Measurements from ENCODE around the gene JAKMIP1.

DNA sequence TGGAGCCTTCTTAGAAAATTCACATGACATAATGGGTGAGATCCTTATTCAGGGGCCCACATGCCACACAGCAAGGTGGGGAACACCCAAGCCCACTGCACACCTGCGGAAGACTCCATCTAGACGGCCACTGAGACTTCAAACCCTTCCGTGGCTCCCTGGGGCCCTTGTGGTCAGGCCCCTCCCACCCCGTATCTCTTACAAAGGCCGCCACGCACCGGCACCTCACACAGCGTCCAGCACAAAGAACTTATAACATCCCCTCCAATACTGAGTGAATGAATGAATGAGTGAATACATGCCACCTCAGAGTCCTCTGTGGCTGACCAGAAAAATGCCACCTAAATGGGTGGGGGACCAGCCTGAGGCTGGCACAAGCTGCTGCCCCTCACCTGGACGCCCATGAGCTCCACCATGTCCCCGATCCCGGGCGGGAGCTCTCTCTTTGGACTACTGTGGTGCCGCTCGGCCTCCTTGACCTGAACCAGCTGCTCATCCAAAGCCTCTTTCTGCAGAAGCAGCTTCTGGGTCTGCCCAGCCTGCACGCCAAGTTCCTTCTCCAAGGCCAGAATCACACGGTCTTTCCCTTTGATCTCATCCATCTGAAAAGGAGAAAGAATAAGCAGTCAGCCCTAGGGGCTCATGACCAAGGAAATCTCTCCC lies 115.2 kb downstream of the JAKMIP1 start:
- no peak for TF ChIP-seq POLR2A (IDR thresholded peaks at IDR 0.05)
- TF ChIP-seq, protein P1, sequence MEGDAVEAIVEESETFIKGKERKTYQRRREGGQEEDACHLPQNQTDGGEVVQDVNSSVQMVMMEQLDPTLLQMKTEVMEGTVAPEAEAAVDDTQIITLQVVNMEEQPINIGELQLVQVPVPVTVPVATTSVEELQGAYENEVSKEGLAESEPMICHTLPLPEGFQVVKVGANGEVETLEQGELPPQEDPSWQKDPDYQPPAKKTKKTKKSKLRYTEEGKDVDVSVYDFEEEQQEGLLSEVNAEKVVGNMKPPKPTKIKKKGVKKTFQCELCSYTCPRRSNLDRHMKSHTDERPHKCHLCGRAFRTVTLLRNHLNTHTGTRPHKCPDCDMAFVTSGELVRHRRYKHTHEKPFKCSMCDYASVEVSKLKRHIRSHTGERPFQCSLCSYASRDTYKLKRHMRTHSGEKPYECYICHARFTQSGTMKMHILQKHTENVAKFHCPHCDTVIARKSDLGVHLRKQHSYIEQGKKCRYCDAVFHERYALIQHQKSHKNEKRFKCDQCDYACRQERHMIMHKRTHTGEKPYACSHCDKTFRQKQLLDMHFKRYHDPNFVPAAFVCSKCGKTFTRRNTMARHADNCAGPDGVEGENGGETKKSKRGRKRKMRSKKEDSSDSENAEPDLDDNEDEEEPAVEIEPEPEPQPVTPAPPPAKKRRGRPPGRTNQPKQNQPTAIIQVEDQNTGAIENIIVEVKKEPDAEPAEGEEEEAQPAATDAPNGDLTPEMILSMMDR (IDR thresholded peaks at IDR 0.05), result no peak

Data from breast epithelium (tissue), 3 donors.